HepG2 (cell line): ENCODE measurements around the gene ENTPD6. TPM values are rescaled to one million over a fixed set of nuclear protein-coding genes. Genes with fewer than 3 reads are reported as not detected.

Experiments used
- KLF13 ChIP-seq: sonication (generic); formaldehyde crosslinking; IDR thresholded peaks from 2 replicates; pipeline ENCODE4 v1.4.0; 2020; ENCODE audit warnings: mild to moderate bottlenecking, missing genetic modification reagents
- KMT2B ChIP-seq: IDR thresholded peaks from 2 replicates; pipeline ENCODE4 v1.6.1; 2016; ENCODE audit warnings: missing genetic modification reagents, missing compliant biosample characterization
- MED8 ChIP-seq: sonication (generic); formaldehyde crosslinking; IDR thresholded peaks from 2 replicates; pipeline ENCODE4 v1.8.1; 2023; ENCODE audit warnings: mild to moderate bottlenecking, missing genetic modification reagents; ENCODE audit not compliant: insufficient replicate concordance
- PAX8 ChIP-seq: sonication (generic); formaldehyde crosslinking; IDR thresholded peaks from 2 replicates; pipeline ENCODE4 v1.8.0; 2022; ENCODE audit warnings: mild to moderate bottlenecking, missing genetic modification reagents, borderline replicate concordance
- RFXAP ChIP-seq: sonication (generic); formaldehyde crosslinking; IDR thresholded peaks from 2 replicates; pipeline ENCODE4 v1.4.0; 2020; ENCODE audit warnings: missing genetic modification reagents, borderline replicate concordance
- SIX4 ChIP-seq: sonication (generic); formaldehyde crosslinking; IDR thresholded peaks from 2 replicates; pipeline ENCODE4 v1.4.0; 2020; ENCODE audit warnings: missing genetic modification reagents
- SYNCRIP ChIP-seq: fragments of 200-400 bp; formaldehyde crosslinking; IDR thresholded peaks from 2 replicates; pipeline ENCODE4 v1.6.1; 2018; ENCODE audit warnings: mild to moderate bottlenecking, low read depth, low read length; ENCODE audit not compliant: insufficient read depth
- TEAD3 ChIP-seq: optimal IDR thresholded peaks from 2 replicates; pipeline ENCODE3; 2016; ENCODE audit warnings: borderline replicate concordance
- TP53 ChIP-seq: sonication (generic); formaldehyde crosslinking; conservative IDR thresholded peaks from 2 replicates; pipeline ENCODE4 v1.4.0; 2020; ENCODE audit warnings: missing genetic modification reagents
- ZBTB21 ChIP-seq: sonication (generic); formaldehyde crosslinking; IDR thresholded peaks from 2 replicates; pipeline ENCODE4 v1.4.0; 2020; ENCODE audit warnings: missing genetic modification reagents
- ZC3H4 ChIP-seq: sonication (generic); formaldehyde crosslinking; IDR thresholded peaks from 2 replicates; pipeline ENCODE4 v1.4.0; 2020; ENCODE audit warnings: missing genetic modification reagents, borderline replicate concordance
- ZFY ChIP-seq: sonication (generic); formaldehyde crosslinking; IDR thresholded peaks from 2 replicates; pipeline ENCODE4 v1.4.0; 2020; ENCODE audit warnings: missing genetic modification reagents
- ZNF12 ChIP-seq: sonication (generic); formaldehyde crosslinking; IDR thresholded peaks from 2 replicates; pipeline ENCODE4 v1.5.0; 2020; ENCODE audit warnings: missing genetic modification reagents
- ZNF382 ChIP-seq: sonication (generic); formaldehyde crosslinking; IDR thresholded peaks from 2 replicates; pipeline ENCODE4 v1.5.0; 2020; ENCODE audit warnings: missing genetic modification reagents, mild to moderate bottlenecking, borderline replicate concordance
- ZNF83 ChIP-seq: sonication (generic); formaldehyde crosslinking; IDR thresholded peaks from 2 replicates; pipeline ENCODE4 v1.4.0; 2020; ENCODE audit warnings: missing genetic modification reagents, mild to moderate bottlenecking, borderline replicate concordance
- polyA plus RNA-seq, 8 experiments: library from polyadenylated mRNA; depleted of rRNA in 3 of 8; stranded (reverse) in 7 of 8; unstranded in 1 of 8; fragments of >200 nt; fragmentation: Illumina TruSeq in 4 of 8; extraction: Trizol in 4 of 8; gene quantifications; 2 replicates each; pipeline versions ENCODE4 v1.2.1 to v1.2.3, GENCODE V29; 2011 to 2016; ENCODE audit warnings: low read depth in 4 of 8, missing spikeins in 1 of 8, mixed read lengths in 1 of 8; ENCODE audit not compliant: insufficient read depth in 1 of 8
- total RNA-seq, 5 experiments: library from RNA; depleted of rRNA; stranded (reverse); fragments of >200 nt; fragmentation: Illumina TruSeq; extraction: Trizol; gene quantifications; 2 replicates each; pipeline ENCODE4 v1.2.3, GENCODE V29; 2016; ENCODE audit warnings: low read depth in 1 of 5
- TF ChIP-seq, protein P1 (sequence below): sonication (generic); formaldehyde crosslinking; IDR thresholded peaks from 2 replicates; pipeline ENCODE4 v1.5.0; 2020; ENCODE audit warnings: mild to moderate bottlenecking, missing genetic modification reagents
- TF ChIP-seq, protein P2 (sequence below): sonication (generic); formaldehyde crosslinking; IDR thresholded peaks from 2 replicates; pipeline ENCODE4 v1.4.0; 2020; ENCODE audit warnings: missing genetic modification reagents
- TF ChIP-seq, protein P3 (sequence below): sonication (generic); formaldehyde crosslinking; IDR thresholded peaks from 2 replicates; pipeline ENCODE4 v1.4.0; 2020; ENCODE audit warnings: mild to moderate bottlenecking, missing genetic modification reagents
- TF ChIP-seq, protein P4 (sequence below): IDR thresholded peaks from 2 replicates; pipeline ENCODE4 v1.6.1; 2016

Gene ENTPD6
- total and polyA plus RNA-seq, 2 of the 13 experiments (the other 11 are each of a cell fraction or from before 2014, with no cell fraction given): 164 to 172 TPM

DNA sequence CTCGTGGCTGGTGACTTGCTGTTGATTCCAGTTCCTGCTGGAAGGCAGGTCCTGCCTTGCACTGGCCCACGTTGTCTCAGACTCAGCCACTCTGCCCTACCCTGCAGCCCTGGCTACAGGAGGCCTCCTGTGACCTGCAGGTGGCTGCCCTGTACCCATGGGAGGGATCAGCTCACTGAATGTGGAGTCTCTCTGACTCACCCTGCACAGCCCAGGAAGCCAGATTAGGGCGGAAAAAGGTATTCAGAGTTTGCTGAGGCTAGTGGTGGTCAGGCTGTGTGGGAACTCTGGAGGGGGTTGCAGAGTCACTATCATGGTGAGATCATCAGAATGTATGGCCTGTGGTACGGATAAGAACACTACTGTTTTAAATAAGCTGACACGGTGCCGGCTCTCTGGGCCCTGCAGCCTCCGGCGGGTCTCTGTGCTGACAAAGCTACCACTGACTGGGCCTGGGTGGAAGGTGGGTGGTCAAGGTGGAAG lies 27.7 kb downstream of the ENTPD6 start (continued):
- TF ChIP-seq RFXAP (CRISPR knock-in tag) (peak; percentile 59; the same call in 1 of the 2 replicates), KMT2B (CRISPR knock-in tag) (no peak), MED8 (CRISPR knock-in tag) (no peak), ZNF83 (CRISPR knock-in tag) (no peak), SIX4 (CRISPR knock-in tag) (no peak), ZBTB21 (CRISPR knock-in tag) (no peak), TP53 (CRISPR knock-in tag) (no peak), SYNCRIP (no peak), KLF13 (CRISPR knock-in tag) (no peak), ZC3H4 (no peak), ZFY (CRISPR knock-in tag) (peak; percentile 51), PAX8 (CRISPR knock-in tag) (no peak), TEAD3 (CRISPR knock-in tag) (peak; percentile 72), ZNF382 (CRISPR knock-in tag) (no peak), ZNF12 (CRISPR knock-in tag) (no peak)
- TF ChIP-seq, protein P1, sequence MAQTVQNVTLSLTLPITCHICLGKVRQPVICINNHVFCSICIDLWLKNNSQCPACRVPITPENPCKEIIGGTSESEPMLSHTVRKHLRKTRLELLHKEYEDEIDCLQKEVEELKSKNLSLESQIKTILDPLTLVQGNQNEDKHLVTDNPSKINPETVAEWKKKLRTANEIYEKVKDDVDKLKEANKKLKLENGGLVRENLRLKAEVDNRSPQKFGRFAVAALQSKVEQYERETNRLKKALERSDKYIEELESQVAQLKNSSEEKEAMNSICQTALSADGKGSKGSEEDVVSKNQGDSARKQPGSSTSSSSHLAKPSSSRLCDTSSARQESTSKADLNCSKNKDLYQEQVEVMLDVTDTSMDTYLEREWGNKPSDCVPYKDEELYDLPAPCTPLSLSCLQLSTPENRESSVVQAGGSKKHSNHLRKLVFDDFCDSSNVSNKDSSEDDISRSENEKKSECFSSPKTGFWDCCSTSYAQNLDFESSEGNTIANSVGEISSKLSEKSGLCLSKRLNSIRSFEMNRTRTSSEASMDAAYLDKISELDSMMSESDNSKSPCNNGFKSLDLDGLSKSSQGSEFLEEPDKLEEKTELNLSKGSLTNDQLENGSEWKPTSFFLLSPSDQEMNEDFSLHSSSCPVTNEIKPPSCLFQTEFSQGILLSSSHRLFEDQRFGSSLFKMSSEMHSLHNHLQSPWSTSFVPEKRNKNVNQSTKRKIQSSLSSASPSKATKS (CRISPR knock-in tag): no peak
- TF ChIP-seq, protein P2, sequence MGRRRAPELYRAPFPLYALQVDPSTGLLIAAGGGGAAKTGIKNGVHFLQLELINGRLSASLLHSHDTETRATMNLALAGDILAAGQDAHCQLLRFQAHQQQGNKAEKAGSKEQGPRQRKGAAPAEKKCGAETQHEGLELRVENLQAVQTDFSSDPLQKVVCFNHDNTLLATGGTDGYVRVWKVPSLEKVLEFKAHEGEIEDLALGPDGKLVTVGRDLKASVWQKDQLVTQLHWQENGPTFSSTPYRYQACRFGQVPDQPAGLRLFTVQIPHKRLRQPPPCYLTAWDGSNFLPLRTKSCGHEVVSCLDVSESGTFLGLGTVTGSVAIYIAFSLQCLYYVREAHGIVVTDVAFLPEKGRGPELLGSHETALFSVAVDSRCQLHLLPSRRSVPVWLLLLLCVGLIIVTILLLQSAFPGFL (CRISPR knock-in tag): no peak
- TF ChIP-seq, protein P3, sequence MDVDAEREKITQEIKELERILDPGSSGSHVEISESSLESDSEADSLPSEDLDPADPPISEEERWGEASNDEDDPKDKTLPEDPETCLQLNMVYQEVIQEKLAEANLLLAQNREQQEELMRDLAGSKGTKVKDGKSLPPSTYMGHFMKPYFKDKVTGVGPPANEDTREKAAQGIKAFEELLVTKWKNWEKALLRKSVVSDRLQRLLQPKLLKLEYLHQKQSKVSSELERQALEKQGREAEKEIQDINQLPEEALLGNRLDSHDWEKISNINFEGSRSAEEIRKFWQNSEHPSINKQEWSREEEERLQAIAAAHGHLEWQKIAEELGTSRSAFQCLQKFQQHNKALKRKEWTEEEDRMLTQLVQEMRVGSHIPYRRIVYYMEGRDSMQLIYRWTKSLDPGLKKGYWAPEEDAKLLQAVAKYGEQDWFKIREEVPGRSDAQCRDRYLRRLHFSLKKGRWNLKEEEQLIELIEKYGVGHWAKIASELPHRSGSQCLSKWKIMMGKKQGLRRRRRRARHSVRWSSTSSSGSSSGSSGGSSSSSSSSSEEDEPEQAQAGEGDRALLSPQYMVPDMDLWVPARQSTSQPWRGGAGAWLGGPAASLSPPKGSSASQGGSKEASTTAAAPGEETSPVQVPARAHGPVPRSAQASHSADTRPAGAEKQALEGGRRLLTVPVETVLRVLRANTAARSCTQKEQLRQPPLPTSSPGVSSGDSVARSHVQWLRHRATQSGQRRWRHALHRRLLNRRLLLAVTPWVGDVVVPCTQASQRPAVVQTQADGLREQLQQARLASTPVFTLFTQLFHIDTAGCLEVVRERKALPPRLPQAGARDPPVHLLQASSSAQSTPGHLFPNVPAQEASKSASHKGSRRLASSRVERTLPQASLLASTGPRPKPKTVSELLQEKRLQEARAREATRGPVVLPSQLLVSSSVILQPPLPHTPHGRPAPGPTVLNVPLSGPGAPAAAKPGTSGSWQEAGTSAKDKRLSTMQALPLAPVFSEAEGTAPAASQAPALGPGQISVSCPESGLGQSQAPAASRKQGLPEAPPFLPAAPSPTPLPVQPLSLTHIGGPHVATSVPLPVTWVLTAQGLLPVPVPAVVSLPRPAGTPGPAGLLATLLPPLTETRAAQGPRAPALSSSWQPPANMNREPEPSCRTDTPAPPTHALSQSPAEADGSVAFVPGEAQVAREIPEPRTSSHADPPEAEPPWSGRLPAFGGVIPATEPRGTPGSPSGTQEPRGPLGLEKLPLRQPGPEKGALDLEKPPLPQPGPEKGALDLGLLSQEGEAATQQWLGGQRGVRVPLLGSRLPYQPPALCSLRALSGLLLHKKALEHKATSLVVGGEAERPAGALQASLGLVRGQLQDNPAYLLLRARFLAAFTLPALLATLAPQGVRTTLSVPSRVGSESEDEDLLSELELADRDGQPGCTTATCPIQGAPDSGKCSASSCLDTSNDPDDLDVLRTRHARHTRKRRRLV: no peak
- TF ChIP-seq, protein P4, sequence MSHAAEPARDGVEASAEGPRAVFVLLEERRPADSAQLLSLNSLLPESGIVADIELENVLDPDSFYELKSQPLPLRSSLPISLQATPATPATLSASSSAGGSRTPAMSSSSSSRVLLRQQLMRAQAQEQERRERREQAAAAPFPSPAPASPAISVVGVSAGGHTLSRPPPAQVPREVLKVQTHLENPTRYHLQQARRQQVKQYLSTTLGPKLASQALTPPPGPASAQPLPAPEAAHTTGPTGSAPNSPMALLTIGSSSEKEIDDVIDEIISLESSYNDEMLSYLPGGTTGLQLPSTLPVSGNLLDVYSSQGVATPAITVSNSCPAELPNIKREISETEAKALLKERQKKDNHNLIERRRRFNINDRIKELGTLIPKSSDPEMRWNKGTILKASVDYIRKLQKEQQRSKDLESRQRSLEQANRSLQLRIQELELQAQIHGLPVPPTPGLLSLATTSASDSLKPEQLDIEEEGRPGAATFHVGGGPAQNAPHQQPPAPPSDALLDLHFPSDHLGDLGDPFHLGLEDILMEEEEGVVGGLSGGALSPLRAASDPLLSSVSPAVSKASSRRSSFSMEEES (CRISPR knock-in tag): peak; percentile 21; the same call in 1 of the 2 replicates
